D341Med (cell line): ENCODE results near the gene PRMT9.

ENCODE experiments used
- DNase-seq: peaks from one replicate; pipeline ENCODE4 v3.0.0; 2012; ENCODE audit warnings: low spot score

Gene PRMT9

DNA sequence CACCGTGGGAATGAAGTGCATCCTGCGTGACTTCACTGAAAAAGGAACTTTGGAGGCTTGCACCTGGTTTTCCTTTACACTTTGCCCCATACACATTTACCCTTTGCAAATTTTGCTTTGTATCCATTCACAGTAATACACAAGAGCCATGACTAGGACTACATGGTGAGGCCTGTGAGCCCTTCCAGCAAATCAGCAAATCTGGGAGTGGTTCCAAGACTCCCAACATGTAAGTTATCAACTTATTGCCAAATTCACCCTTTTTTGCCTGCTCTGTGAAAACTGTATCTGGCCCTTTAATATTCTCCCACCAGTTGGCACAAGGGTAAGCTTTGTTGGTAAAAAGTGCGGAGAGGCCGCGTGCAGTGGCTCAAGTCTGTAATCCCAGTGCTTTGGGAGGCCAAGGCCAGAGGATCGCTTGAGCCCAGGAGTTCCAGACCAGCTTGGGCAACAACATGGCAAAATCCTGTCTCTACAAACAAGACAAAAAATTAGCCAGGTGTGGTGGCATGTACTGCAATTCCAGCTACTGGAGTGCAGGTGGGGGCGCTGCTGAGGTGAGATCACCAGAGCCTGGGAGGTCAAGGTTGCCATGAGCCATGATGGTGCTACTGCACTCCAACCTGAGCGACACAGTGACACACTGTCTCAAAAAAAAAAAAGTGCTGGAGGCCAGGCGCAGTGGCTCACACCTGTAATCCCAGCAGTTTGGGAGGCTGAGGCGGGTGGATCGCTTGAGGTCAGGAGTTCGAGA, 5.0 kb downstream of the PRMT9 start:
- no peak for DNase-seq

DNA sequence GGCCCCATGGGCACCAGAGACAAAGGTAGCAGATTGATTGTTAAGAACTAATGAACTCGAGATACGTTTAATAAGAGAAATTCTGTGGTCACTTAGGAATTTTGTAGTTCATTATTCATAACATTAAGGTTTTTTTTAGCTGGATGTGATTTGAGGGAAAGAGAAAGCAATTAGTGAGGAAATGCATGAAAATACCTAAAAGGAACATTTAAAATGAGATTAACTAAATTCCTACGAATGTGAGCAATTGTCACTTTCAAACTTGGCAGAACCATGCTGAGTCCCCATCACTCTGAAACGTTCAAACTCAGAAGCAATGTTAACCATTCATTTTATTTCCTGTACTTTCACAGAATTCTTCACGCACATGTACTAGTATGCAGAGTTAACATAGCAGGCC, 5.9 kb downstream of the PRMT9 start:
- no peak for DNase-seq

DNA sequence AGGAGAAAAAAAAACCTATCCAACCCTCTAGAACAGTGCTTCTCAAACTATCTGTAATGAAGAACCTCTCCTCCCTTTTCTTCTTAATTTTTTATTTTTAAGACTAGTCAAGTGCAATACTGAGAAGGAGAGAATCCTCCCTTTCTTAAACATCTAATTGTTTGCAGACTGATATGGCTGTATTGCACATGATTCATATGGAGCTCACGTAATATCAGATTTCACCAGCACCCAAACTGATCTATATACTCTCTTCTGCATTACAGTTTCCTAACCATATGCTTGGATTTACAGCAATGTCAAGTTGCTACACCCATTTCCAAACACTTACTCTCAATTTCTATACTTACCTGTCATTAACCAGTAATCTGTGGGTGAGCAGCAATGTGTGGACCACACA, 9.5 kb downstream of the PRMT9 start:
- DNase-seq, result no peak

DNA sequence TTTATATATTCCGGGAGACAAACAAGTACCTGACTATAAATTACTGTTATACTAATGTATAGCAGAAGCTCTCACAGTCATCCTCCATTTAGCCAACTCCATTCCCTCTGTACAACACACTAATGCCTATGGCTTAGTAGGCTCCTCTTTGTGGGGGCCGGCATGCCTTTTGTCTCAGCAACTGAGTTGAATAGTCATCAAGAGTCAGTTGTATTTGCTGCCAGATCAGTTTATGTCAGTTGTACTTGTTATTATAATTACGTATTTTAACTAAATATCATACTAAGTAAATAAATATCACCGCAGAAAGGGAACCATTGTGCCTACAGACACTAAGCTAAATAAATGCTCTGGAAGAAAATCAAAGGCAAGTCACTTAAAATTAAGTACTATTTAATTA, 9.9 kb downstream of the PRMT9 start:
- no peak for DNase-seq

DNA sequence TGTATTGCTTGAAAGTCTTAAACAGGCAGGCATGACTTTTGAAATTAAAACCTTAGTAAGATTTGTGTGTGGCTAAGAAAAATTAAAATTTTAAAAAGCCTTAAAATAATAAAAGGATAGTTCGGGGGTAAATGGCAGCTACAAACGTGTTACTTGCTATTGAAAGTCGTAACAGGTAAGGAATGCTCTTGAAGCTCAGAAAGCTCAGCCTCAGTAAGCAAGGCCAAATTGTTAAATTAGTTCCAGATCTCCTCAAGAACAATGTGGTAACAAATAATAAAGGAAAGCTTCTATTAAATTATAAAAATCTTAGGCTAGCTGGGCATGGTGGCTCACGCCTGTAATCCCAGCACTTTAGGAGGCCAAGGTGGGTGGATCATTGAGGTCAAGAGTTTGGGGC, 25.5 kb downstream of the PRMT9 start:
- DNase-seq, result no peak

DNA sequence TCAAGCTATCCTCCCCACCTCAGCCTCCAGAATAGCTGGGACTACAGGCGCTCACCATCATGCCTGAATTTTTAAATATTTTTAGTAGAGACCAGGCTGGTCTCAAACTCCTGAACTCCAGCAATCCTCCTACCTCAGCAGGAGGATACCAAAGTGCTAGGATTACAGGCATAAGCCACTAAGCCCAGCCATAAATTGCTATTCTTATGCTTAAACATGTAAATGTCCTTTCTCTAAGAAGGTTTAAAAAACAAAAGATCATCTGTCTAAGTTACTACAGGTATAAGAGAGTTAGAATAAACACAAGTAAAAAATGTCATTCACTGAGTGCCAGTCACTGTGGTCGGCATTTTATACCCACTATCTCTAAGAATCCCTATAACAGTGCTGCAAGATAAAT, 28.3 kb downstream of the PRMT9 start:
- DNase-seq, result no peak

DNA sequence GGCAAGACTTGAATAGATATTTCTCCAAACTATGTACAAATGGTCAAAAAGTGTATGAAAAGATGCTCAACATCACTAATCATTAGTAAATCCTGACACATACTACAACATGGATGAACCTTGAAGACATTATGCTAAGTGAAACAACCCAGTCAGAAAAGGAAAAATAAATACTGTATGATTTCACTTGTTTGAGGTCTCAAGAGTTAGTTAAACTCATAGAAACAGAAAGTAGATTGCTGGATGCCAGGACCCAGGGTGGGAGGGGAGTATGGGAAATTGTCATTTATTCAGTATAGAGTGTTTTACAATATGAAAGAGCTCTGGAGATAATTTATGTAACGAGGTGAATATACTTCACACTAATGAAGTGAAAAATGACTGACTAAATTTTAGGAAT, 32.4 kb downstream of the PRMT9 start:
- no peak for DNase-seq

DNA sequence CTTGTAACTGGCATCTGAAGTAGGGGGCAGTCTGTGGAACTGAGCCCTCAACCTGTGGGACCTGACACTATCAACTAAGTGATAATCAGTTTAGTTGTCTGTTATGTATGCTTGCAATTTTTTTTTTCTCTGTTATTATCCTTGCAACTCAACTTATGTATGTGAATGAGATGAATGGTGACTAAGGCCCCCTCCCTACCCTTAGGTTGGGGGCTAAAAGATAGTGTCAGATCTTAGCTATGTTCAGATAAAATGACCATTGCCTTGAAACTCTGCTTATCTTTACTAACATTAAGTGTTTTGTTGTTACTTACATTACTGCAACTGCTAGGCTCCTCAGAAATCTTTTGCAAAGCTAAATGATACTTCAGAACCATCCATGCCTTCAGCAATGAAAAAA, 35.3 kb downstream of the PRMT9 start:
- DNase-seq, result no peak

DNA sequence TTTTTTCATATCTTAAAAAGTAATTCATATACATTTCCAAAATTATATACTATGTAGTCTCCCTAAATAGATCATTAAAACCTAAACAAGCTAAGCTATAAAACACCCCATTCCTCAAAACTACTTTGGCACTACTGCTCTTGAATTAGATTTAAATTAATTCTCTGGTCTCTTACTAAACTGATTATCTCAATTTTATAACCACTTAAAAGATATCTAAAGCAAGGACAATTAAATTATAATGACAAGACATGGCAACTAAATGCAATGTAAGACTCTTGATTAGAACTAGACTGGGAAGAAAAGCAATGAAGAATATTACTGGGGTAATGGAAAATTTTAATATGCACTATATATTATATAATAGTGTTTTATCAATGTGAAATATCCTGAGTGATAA, 38.9 kb downstream of the PRMT9 start:
- no peak for DNase-seq

DNA sequence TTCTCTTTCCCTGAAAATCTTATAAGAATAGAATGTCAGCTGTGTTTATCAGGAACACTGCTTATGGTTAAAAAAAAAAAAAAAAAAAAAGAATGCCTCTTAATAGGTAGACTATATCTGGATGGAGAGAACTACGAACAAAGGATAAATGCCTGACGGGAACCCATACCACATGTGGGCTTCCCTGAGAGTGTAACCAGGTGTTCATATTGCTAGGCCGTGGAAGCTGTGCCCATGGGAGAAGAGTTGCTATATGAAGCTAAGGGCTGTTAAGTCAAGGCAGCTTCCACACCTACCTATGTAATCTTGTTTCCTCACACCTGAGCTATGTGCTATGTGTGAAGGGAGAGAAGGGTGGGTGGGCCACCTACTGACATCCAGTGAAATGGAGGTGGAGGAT, 39.5 kb downstream of the PRMT9 start:
- DNase-seq, result no peak

DNA sequence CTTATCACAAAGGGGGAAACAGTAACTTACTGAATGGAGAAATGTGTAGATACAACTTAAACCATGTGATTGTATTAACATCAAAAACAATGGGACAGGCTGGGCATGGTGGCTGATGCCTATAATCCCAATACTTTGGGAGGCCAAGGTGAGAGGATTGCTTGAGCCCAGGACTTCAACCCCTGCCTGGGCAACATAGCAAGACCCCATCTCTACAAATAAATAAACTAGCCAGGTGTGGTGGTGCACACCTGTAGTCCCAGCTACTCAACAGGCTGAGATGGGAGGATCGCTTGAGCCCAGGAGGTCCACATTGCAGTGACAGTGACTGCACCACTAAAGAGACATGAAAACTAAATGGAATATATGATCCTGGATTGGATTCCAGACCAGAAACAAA, 40.3 kb downstream of the PRMT9 start:
- no peak for DNase-seq

DNA sequence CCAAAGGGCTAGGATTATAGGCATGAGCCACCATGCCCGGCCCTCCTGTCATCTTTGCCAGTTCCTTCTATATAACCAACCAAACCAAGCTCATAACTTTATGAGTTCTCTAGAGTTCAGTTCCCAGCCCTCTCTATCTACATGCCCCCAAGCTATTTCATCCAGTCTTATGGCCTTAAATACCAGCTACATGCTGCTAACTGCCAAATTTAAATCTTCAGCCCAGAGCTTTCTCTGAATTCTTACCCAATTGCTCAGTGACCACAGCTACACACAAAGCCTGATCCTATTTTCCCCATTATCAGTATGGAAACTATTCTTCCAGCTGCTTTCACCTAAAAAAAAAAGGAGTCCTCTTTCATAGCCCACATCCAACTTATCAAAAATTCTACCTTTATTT, 43.6 kb downstream of the PRMT9 start:
- no peak for DNase-seq

DNA sequence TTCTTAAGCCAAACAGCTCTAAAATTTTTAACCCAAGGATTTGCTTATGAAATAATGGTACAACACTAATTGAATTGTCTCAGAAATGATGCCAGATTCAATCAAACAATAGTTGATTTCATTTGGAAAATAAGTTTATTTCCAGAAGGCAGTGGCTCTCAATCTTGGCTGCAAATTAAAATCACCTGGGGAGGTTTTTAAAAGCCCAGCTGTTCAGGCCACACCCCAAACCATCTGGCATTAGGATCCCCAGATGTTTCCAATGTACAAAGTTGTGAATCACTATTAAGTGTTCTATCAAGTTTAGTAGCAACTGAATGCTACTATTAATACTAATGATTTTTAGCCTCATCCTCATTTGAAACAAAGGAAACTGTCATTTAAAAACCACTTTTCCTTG, 44.6 kb downstream of the PRMT9 start:
- no peak for DNase-seq

DNA sequence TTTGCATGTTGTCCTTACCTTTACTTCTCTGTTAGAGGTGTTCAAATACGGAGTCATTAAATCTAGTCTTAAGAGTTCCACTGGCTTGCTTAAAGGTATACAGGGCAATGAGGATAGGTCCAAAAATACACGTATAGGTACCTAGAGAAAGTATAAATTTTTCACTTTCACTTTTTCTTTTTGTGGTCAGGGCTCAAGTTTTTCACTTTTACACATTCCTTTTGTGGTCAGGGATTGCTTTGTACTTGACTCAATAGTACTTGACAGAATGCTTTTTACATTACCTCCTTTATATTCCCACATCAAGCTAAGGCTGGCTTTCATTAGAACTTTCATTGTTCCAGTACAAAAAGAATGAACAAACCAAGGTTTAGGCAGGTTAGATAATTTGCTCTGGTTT, 45.0 kb downstream of the PRMT9 start:
- DNase-seq, result no peak

DNA sequence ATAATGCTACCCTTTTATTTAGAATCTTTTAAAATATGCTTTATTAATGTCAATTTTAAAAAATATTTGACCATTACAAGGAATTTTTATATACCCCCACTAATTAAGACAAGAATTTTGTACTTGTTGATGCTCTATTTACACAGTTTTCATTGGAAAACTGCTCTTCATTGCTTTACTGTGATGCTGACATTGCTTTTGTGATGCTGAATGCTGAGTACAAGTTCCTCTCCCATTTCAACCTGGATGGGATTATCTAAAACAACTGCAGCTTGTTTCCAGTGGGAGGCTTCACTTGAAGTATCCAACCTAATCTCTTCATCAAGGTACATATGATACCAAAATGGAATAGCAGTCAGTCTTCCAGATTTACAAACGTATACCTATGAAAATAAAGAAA, 45.6 kb downstream of the PRMT9 start:
- no peak for DNase-seq

DNA sequence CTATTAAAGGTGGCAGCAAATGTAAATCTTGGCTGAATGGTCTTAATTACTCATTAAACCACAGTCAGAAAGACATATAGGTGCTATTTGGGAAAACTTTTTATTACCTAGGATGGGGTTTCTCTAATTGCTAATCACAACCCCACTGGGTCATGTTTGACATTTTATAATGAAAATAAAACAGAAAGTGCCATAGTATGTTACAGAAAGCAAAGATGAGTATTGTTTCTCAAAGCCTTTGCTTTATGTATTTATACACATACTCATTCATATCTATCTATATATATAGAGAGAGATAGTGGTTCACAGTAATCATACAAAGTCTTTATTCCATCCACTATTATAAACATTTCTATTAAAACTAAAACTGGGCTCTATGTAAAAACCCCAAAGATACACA, 48.6 kb downstream of the PRMT9 start:
- DNase-seq, result no peak

DNA sequence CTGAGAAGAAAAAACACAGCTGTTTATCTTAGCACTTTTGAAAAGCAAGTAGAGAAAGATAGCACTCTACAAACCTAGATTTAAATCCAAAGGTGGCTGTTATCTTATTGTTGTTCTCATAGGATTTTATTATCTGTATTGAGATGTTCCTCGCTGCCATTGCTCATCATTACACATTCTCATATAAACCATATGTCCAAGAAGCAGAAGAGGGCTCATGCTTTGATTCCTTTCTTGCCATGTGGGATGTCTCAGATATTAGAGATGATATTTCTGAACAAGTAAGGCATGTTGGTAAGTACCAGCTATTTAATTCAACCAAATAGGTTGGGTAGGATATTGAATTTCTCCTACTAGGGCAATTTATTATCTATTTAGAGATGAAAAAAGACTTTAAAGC, 50.3 kb downstream of the PRMT9 start:
- no peak for DNase-seq

DNA sequence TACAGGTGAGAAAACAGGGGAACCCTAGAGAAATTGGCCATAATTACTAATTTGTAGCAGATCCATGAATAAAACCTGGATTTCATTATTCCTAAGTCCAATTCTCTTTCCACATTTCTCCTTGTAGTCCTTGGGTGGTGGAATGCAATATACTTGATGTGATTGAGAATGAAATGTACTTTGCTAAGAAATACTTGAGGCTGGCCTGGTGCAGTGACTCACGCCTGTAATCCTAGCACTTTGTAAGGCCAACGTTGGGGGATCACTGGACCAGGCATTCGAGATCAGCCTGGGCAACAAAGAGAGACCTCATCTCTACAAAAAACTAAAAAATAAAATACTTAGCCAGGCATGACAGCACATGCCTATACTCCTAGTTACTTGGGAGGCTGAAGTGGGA, 50.9 kb downstream of the PRMT9 start:
- no peak for DNase-seq

DNA sequence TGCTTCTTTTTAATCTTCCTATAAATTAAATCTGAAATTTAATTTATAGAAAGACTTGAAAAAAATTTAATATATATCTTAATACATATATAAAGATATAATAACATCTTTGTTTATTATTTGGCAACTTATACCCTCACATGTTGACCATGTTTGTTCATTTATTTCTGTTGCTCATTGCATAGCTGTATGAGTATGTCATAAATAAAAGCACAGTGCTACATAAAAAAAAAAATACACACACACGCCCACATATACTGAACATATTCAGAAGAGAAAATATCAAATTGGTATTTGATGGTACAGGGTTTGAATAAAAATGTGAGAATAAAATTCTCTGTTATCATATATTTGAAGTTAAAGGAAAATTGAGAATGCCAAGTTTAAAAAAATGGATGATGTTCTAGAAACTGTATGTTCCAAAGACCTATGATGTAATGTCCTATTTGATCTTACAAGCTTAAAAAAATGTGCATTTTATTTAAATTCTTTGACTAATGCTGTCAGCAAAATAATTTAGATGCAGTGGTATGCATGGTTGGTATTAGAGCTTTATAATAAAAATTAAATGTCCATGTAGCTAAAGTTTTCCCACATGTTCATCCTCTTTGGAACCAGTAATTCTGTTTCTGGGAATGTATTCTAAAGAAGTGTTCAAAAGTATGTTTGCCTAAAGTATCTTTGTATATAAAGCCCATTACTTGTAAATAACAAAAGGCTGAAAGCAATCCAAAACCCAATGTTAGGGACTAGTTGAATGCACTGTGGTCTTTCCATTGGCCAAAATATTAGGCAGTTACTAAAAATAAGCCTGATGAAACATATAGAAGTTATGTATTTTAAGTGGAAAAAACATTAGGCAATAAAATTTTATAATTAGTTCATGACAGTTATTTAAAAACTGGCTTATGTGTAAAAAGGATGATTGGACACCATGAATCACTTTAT, 53.9 kb downstream of the PRMT9 start:
- no peak for DNase-seq

DNA sequence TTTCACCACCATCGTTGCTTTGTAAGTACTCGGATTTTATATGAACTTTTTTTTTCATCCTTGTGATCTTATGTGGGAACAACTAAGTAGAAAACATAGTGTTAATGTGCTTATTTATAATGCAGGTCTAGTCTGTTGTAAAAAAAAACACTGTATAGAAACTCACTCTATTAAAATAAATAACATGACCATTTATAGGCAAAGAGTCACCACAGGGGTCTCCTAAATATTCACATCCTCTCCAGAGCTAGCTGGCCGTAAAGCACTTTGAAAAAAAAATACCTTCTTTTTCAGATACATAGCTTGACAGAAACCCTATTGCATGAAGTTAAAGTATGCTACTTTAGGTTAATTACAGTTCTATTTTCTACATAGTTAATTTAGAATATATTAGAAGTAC, 55.5 kb downstream of the PRMT9 start:
- DNase-seq, result no peak

DNA sequence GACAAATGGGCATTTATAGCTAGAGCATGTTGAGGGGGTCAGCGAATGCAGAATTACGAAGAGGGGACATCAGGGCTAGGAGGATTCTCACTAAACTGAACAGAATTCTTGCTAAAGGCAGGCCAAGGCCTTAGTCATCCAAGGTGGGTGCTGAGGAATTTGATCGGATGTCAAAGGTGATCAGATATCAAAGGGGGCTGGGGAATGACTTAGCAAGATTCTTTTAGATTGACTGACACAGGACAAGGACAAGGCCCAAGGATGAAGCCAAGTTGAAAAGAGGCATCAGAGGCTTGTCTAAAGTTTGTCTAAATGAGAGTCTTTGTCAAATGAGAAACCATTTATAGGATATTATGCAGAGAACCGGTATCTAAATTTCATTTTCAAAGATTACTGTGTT, 57.1 kb downstream of the PRMT9 start:
- no peak for DNase-seq

DNA sequence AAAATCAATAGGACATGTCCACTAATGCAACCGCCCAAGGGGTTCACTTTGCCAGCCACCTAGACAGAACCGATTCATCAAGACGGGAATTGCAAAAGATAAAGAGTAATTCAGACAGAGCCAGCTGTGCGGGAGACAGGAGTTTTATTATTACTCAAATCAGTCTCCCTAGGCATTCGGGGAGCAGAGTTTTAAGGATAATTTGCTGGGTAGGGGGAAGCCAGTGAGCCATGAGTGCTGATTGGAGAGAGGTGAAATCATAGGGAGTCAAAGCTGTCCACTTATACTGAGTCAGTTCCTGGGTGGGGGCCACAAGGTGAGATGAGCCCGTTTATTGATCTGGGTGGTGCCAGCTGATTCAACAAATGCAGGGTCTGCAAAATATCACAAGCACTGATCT, 58.2 kb downstream of the PRMT9 start:
- DNase-seq, result no peak

DNA sequence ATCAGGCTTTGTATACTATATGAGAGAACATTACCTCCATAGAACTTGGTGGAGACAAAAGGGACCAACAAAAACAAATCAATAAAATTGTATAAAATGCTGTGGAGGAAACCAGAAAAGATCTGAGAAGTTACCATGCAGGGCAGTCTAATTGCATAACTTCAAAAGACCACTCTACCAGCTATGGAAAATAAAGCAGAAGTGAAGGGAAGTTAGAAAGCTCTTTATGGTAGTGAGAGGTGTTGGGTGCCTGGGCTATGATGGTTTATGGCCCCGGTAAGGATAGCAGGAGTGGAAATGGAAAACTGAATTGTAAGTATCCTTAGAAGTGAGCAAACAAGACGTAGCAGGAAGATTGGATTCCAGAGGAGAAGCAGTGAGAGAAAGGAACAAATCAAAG, 63.6 kb downstream of the PRMT9 start:
- no peak for DNase-seq
